ENCODE data around the gene CIRBP. TPM values are rescaled to one million over a fixed set of nuclear protein-coding genes. Genes with fewer than 3 reads are reported as not detected.

Gene CIRBP
- total and polyA plus RNA-seq, 12 donors = 180 to 356 (median 280) TPM

- no peaks in the 10 kb centered on the region for H3K27me3 ChIP-seq
- H3K9me3 ChIP-seq = no peaks in the 10 kb centered on the region
- peaks cover 7 to 89% (median 42%) of the 10 kb centered on the region in 9 donors for H3K36me3 ChIP-seq
- intact Hi-C loops (cut with DNase I) = no loop called here
- H3K4me3 ChIP-seq = no peak overlapping the region
- H3K4me1 ChIP-seq = peaks cover 5 to 44% (median 31%) of the 10 kb centered on the region in 9 donors
- 91 to 95% methylated on average over 16 of the region's 16 CpGs for WGBS, 2 donors
- ATAC-seq (no peak), DNase-seq (no peak)
- H3K27ac ChIP-seq = no peak overlapping the region
- TF ChIP-seq CTCF (IDR thresholded peaks at IDR 0.05) = no peak
These were observed 44.9 kb upstream of the CIRBP start for GRCh38 chr19:1224047-1224825.

GRCh38 chr19:1224847-1225246 is 44.3 kb upstream of the CIRBP start:
- ATAC-seq (no peak), DNase-seq (no peak)
- Histone ChIP-seq H3K27ac (no peak overlapping the region), H3K36me3 (peaks cover 7 to 85% (median 42%) of the 10 kb centered on the region in 9 donors), H3K4me3 (no peak overlapping the region), H3K4me1 (peaks cover 5 to 38% (median 26%) of the 10 kb centered on the region in 9 donors), H3K27me3 (no peaks in the 10 kb centered on the region), H3K9me3 (no peaks in the 10 kb centered on the region)
- no peak for TF ChIP-seq CTCF (IDR thresholded peaks at IDR 0.05)
- 89 to 92% methylated on average over 16 of the region's 16 CpGs for WGBS, 2 donors
- intact Hi-C loops (cut with DNase I) = no loop called here

GRCh38 chr19:1225440-1226226 is 43.5 kb upstream of the CIRBP start:
- 89 to 90% methylated on average over 29 of the region's 29 CpGs for WGBS, 2 donors
- intact Hi-C loops (cut with DNase I) = no loop called here
- H3K4me3 ChIP-seq = no peak overlapping the region
- TF ChIP-seq CTCF (IDR thresholded peaks at IDR 0.05) = no peak
- H3K9me3 ChIP-seq = no peaks in the 10 kb centered on the region
- H3K4me1 ChIP-seq = peaks cover 5 to 31% (median 18%) of the 10 kb centered on the region in 9 donors
- DNase-seq = no peak
- no peak overlapping the region for H3K27ac ChIP-seq
- H3K27me3 ChIP-seq = no peaks in the 10 kb centered on the region
- peaks cover under 1 to 78% (median 40%) of the 10 kb centered on the region in 9 donors for H3K36me3 ChIP-seq
- ATAC-seq = no peak

GRCh38 chr19:1226227-1226518 is 43.0 kb upstream of the CIRBP start:
- no peak for TF ChIP-seq CTCF (IDR thresholded peaks at IDR 0.05)
- Histone ChIP-seq H3K4me3 (no peak overlapping the region), H3K4me1 (peaks cover 5 to 26% (median 12%) of the 10 kb centered on the region in 9 donors), H3K9me3 (no peaks in the 10 kb centered on the region), H3K36me3 (peaks cover 0 to 72% (median 35%) of the 10 kb centered on the region in 9 donors), H3K27me3 (no peaks in the 10 kb centered on the region), H3K27ac (no peak overlapping the region)
- intact Hi-C loops (cut with DNase I) = no loop called here
- DNase-seq (no peak), ATAC-seq (no peak)
- WGBS, 2 donors = 92 to 94% methylated on average over 11 of the region's 11 CpGs
